ENCODE data around the gene SLC38A10.

SLC38A10 gene

GRCh38 chr17:81276781-81277180, 18.3 kb downstream of the SLC38A10 start:
- in situ Hi-C loops (cut with MboI; ENCODE audit: low sequenced_read_pairs) = no loop called here
- H3K36me3 ChIP-seq (replicated peaks) = peaks cover 38% of the 10 kb centered on the region

GRCh38 chr17:81274471-81274855, 20.6 kb downstream of the SLC38A10 start:
- in situ Hi-C loops (cut with MboI; ENCODE audit: low sequenced_read_pairs) = no loop called here
- Histone ChIP-seq H3K27me3 (ENCODE audit: low read depth) (no peaks in the 10 kb centered on the region), H3K36me3 (replicated peaks) (peaks cover 48% of the 10 kb centered on the region), H3K9me3 (no peaks in the 10 kb centered on the region), H3K4me3 (no peak overlapping the region), H3K4me1 (no peaks in the 10 kb centered on the region)
- no peak for DNase-seq (ENCODE audit: low spot score in 2 of 2)

More at GRCh38 chr17:81276781-81277180, 18.3 kb downstream of the SLC38A10 start:
- no peaks in the 10 kb centered on the region for H3K9me3 ChIP-seq
- H3K4me3 ChIP-seq = no peak overlapping the region
- H3K4me1 ChIP-seq = no peaks in the 10 kb centered on the region
- H3K27me3 ChIP-seq (ENCODE audit: low read depth) = no peaks in the 10 kb centered on the region
- DNase-seq (ENCODE audit: low spot score in 2 of 2) = no peak

GRCh38 chr17:81273698-81274470, 21.2 kb downstream of the SLC38A10 start:
- Histone ChIP-seq H3K4me3 (no peak overlapping the region), H3K27me3 (ENCODE audit: low read depth) (no peaks in the 10 kb centered on the region), H3K9me3 (no peaks in the 10 kb centered on the region), H3K4me1 (no peaks in the 10 kb centered on the region), H3K36me3 (replicated peaks) (peaks cover 54% of the 10 kb centered on the region)
- in situ Hi-C loops (cut with MboI; ENCODE audit: low sequenced_read_pairs) = no loop called here
- DNase-seq (ENCODE audit: low spot score in 2 of 2) = no peak

DNA sequence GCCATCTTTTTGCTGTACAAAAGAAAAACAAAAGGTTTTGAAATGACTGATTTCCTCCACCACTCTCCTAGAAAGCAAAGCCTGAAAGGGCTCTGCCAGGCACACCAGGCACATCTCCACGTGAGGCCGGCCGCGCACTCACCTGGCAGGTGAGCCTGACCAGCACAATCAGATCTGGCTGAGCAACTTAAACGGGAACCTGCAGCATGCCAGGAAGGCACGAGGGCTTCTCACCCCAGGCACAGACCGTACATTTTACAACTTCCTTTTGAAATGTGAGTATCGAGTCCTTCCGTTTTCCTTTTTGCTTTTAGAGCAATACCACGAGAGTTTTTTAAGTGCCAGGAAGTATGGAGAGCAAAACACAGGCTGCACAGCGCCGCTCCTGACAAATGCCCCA, 22.5 kb downstream of the SLC38A10 start:
- Histone ChIP-seq H3K4me3 (no peak overlapping the region), H3K27me3 (ENCODE audit: low read depth) (no peaks in the 10 kb centered on the region), H3K4me1 (no peaks in the 10 kb centered on the region), H3K9me3 (no peaks in the 10 kb centered on the region), H3K36me3 (replicated peaks) (peaks cover 56% of the 10 kb centered on the region)
- DNase-seq (ENCODE audit: low spot score in 2 of 2) = no peak
- in situ Hi-C loops (cut with MboI; ENCODE audit: low sequenced_read_pairs) = no loop called here

DNA sequence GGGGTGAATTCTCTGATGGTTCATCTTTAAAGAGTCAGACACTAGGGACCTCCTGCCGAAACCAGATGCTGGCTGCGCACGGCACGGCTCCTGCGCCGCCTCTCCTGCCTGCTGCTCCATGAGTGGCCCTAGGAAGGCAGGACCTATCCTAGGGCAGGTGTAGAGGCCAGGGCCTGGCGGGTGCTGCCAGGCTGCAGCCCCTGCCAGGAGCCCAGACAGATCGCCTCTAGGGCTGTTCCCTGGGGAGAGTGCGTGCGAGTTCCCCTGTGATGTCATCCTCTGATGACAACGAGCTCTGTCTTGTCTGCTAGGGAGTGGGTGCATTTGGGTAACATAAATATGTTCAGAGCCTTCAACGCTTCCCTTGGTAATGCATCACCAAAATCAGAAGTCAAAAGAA, 23.9 kb downstream of the SLC38A10 start:
- Histone ChIP-seq H3K27me3 (ENCODE audit: low read depth) (no peaks in the 10 kb centered on the region), H3K36me3 (replicated peaks) (peaks cover 50% of the 10 kb centered on the region), H3K4me3 (no peak overlapping the region), H3K4me1 (no peaks in the 10 kb centered on the region), H3K9me3 (no peaks in the 10 kb centered on the region)
- in situ Hi-C loops (cut with MboI; ENCODE audit: low sequenced_read_pairs) = no loop called here
- no peak for DNase-seq (ENCODE audit: low spot score in 2 of 2)

DNA sequence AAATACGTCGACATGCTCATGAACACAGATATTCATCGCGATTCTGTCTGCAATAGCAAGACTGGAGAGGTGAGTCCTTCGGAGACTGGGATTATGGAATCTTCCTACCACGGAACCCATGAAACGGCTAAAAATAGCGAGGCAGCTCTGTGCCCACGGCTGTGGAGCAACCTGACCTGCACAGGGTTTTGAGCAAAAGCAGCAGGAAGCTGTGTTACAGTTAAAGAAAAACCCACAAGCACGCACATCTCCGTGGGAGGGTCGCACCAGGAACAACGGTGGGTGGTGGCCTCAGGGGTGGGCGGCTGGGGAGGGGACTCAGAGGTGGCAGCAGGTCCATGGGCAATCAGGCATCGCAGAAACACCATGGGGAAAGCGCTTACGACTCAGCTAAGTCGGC, 24.8 kb downstream of the SLC38A10 start:
- peaks cover 51% of the 10 kb centered on the region for H3K36me3 ChIP-seq (replicated peaks)
- H3K4me1 ChIP-seq = no peaks in the 10 kb centered on the region
- H3K4me3 ChIP-seq = no peak overlapping the region
- in situ Hi-C loops (cut with MboI; ENCODE audit: low sequenced_read_pairs) = no loop called here
- no peak for DNase-seq (ENCODE audit: low spot score in 2 of 2)
- H3K27me3 ChIP-seq (ENCODE audit: low read depth) = no peaks in the 10 kb centered on the region
- H3K9me3 ChIP-seq = no peaks in the 10 kb centered on the region

DNA sequence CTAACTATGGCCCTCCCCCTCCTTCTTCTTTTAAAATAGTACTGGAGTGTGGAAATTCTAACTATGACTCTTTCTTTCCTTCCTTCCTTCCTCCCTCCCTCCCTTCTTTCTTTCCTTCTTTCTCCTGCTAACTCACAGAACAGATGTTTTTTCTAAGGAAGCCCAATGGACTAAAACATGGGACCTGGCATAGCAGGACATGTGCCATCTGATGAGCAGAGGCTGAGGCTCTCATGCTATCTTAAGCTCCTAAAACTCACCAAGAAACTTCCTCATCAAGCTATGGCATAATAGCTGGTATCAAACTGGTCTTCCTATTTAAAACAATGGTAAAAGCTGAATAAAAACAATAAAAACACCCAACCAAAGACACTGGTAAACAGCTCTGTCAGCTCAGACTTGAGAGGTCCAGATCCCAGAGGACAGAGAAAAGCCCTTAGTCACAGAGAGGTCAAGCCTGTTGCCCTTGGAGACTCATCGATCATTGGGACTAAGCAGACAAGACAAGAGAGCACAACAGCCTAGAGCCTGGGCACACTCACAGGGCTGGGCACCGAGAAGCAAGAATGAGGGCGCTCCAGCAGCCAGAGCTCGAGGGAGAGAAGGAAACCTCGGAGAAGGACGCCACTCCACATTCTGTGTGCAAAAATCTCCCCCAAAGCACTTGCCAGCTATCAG, 27.6 kb downstream of the SLC38A10 start:
- Histone ChIP-seq H3K4me1 (no peaks in the 10 kb centered on the region), H3K9me3 (no peaks in the 10 kb centered on the region), H3K27me3 (ENCODE audit: low read depth) (no peaks in the 10 kb centered on the region), H3K4me3 (no peak overlapping the region), H3K36me3 (replicated peaks) (peaks cover 47% of the 10 kb centered on the region)
- no peak for DNase-seq (ENCODE audit: low spot score in 2 of 2)
- in situ Hi-C loops (cut with MboI; ENCODE audit: low sequenced_read_pairs) = no loop called here

GRCh38 chr17:81265576-81265975, 29.5 kb downstream of the SLC38A10 start:
- Histone ChIP-seq H3K36me3 (replicated peaks) (peaks cover 47% of the 10 kb centered on the region), H3K9me3 (no peaks in the 10 kb centered on the region), H3K4me3 (no peak overlapping the region), H3K4me1 (no peaks in the 10 kb centered on the region), H3K27me3 (ENCODE audit: low read depth) (no peaks in the 10 kb centered on the region)
- DNase-seq (ENCODE audit: low spot score in 2 of 2) = no peak
- in situ Hi-C loops (cut with MboI; ENCODE audit: low sequenced_read_pairs) = no loop called here

- H3K27me3 ChIP-seq (ENCODE audit: low read depth) = no peaks in the 10 kb centered on the region
- no peaks in the 10 kb centered on the region for H3K4me1 ChIP-seq
- no peak overlapping the region for H3K4me3 ChIP-seq
- no peaks in the 10 kb centered on the region for H3K9me3 ChIP-seq
- no peak for DNase-seq (ENCODE audit: low spot score in 2 of 2)
- in situ Hi-C loops (cut with MboI; ENCODE audit: low sequenced_read_pairs) = no loop called here
- H3K36me3 ChIP-seq (replicated peaks) = peaks cover 51% of the 10 kb centered on the region
These were observed 30.5 kb downstream of the SLC38A10 start for GRCh38 chr17:81264640-81265039.

- in situ Hi-C loops (cut with MboI; ENCODE audit: low sequenced_read_pairs) = no loop called here
- H3K4me1 ChIP-seq = no peaks in the 10 kb centered on the region
- no peak for DNase-seq (ENCODE audit: low spot score in 2 of 2)
- H3K4me3 ChIP-seq = no peak overlapping the region
- H3K9me3 ChIP-seq = no peaks in the 10 kb centered on the region
- H3K27me3 ChIP-seq (ENCODE audit: low read depth) = no peaks in the 10 kb centered on the region
- peaks cover 48% of the 10 kb centered on the region for H3K36me3 ChIP-seq (replicated peaks)
These were observed 31.5 kb downstream of the SLC38A10 start for GRCh38 chr17:81263371-81264181.

DNA sequence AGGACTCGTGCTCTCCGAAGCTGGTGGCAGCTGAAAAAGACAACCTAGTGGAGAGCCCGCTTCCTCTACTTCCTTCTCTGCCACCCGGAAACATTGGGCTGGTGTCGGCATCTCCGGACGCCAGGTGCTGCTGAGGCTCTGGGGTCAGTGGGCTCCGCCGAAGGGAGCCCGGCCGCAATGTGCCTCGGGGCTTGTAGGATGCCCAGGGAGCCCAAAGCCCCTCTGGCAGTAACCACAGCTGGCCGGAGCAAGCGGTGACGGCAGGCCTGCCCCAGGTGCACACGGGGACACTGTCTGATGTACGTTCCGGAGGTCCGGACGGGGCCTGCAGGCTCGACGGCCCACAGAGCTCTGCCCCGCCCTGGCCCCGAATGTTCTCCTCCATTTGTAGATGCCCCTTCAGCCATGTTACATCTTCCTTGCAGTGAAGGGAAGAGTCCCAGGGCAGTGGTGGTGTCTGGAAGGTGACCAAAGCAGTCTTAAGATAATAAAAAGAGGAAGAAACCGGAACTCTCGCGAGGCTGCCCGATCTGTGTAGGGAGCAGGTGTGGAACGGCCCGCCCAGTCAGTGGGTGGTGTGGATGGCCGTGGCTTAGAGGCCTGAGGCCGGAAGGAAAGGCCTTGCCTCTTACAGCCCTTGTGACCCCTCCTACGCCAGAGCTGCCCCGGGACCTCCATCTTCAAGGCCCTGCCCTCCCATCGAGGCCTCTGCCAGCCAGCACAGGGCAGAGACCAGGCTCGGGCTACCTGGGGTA, 33.3 kb downstream of the SLC38A10 start:
- H3K4me3 ChIP-seq = no peak overlapping the region
- H3K36me3 ChIP-seq (replicated peaks) = peaks cover 48% of the 10 kb centered on the region
- H3K4me1 ChIP-seq = no peaks in the 10 kb centered on the region
- in situ Hi-C loops (cut with MboI; ENCODE audit: low sequenced_read_pairs) = no loop called here
- DNase-seq (ENCODE audit: low spot score in 2 of 2) = no peak
- H3K9me3 ChIP-seq = no peaks in the 10 kb centered on the region
- H3K27me3 ChIP-seq (ENCODE audit: low read depth) = no peaks in the 10 kb centered on the region

- Histone ChIP-seq H3K9me3 (no peaks in the 10 kb centered on the region), H3K27me3 (ENCODE audit: low read depth) (no peaks in the 10 kb centered on the region), H3K4me1 (no peaks in the 10 kb centered on the region), H3K4me3 (no peak overlapping the region), H3K36me3 (replicated peaks) (peaks cover 47% of the 10 kb centered on the region)
- no peak for DNase-seq (ENCODE audit: low spot score in 2 of 2)
- in situ Hi-C loops (cut with MboI; ENCODE audit: low sequenced_read_pairs) = no loop called here
These were observed 34.0 kb downstream of the SLC38A10 start for GRCh38 chr17:81261096-81261495.

- Histone ChIP-seq H3K4me1 (no peaks in the 10 kb centered on the region), H3K27me3 (ENCODE audit: low read depth) (no peaks in the 10 kb centered on the region), H3K9me3 (no peaks in the 10 kb centered on the region), H3K36me3 (replicated peaks) (peaks cover 43% of the 10 kb centered on the region), H3K4me3 (no peak overlapping the region)
- DNase-seq (ENCODE audit: low spot score in 2 of 2) = no peak
- in situ Hi-C loops (cut with MboI; ENCODE audit: low sequenced_read_pairs) = no loop called here
These were observed 34.5 kb downstream of the SLC38A10 start for GRCh38 chr17:81260641-81261040.
